Islet of Langerhans (tissue), 1 donor: ENCODE measurements around the gene POLR2F.
"Not testable (repeated sequence)": the region's sequence is repeated elsewhere in the genome, so short reads cannot be mapped to it uniquely, and the experiment has no call there.

Experiments used
- FAIRE-seq: peaks from one replicate; lab custom pipeline; 2011; peaks lifted over from hg19 to GRCh38; lab: Jason Lieb, UNC

The POLR2F gene

DNA sequence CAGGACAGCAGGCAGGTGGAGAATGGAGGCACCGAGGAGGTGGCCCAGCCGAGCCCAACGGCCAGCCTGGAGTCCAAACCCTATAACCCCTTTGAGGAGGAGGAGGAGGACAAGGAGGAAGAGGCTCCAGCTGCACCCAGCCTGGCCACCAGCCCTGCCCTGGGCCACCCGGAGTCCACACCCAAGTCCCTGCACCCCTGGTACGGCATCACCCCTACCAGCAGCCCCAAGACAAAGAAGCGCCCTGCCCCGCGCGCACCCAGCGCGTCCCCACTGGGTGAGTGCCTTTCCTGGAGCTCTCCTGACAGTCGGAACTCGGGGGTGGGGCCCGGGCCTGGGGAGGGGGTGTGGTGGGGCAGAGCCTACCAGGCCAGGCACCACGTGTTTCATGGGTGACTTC, 27.7 kb upstream of the POLR2F start:
- no peak for FAIRE-seq

DNA sequence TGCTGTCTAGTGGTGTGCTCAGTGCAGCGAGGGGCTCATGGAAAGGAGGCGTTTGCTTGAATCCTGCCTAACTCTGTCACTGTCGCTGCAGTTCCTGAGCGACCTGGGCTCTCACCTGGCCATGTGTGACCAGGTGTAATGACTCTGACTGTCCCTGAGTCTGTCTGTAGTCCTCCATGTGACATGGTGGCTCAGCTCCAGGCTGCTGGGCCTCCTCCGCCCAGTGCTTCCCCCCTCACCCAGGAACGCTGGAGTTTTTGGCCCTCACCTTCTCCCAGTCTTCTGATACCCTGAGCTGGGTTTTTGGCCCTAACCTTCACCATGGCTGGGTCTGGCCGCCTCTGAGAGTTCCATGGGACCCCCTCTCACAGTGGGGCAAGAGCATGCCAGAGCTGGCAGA, 27.1 kb upstream of the POLR2F start:
- FAIRE-seq: no peak

DNA sequence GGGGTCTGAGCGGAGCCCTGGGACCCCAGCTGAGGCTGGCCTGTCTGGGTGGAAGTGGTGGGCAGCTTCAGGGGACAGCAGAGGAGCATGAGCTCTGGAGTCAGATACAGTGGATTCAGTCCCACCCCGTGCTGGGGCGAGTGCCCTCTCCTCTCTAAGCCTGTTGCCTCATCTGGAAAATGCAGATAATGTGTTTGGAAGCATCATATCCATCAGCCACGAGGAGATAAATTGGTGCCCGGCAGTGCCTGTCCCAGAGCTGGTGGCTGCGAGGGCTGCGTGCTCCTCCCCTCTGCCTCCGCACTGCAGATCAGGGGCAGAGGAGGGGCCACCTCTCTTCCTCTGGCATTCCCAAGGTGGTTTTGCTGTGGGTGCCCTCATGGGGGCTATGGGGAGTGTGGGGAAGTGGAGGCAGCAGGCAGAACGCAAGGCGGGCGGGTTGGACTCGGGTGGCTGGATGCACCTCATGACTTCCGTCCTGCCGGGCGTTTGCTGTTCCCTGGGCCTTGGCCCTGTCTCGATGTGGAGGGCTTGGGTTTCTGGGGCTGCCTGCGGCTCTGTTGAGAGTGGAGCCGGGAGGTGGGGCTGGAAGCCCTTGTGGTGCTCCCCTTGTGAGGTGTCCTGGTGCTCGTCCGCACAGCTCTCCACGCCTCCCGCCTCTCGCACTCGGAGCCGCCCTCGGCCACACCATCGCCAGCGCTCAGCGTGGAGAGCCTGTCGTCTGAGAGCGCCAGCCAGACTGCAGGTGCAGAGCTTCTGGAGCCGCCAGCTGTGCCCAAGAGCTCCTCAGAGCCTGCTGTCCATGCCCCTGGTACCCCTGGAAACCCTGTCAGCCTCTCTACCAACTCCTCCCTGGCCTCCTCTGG, 26.5 kb upstream of the POLR2F start:
- no peak for FAIRE-seq

DNA sequence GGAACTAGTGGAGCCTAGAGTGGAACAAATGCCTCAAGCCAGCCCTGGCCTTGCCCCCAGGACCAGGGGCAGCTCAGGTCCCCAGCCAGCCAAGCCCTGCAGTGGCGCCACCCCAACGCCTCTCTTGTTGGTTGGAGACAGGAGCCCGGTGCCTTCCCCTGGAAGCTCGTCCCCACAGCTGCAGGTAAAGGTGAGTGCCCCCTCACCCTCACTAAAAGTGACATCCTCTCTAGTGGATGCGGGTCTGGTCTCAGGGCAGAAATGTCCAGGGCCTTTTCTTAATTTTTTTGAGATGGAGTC, 25.9 kb upstream of the POLR2F start:
- FAIRE-seq: no peak

DNA sequence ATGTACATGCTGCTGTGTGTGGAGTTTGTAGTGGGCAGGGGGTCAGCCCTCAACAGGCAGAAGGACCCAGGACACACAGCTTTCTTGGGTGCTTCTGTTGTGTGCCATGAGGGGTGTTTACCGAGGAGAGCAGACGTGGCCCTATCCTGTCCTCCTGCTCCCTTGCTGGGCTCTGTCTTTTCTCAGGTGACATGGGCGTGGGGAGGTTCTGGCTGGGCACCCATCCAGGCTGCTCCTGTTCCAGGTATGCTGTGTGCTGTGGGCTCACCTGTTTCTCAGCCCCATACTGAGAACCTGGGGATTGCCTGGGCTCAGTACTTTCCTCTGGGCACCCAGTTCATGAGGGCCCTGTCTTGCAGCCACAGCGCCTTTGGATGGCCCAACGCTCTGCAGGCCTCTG, 24.1 kb upstream of the POLR2F start:
- no peak for FAIRE-seq

DNA sequence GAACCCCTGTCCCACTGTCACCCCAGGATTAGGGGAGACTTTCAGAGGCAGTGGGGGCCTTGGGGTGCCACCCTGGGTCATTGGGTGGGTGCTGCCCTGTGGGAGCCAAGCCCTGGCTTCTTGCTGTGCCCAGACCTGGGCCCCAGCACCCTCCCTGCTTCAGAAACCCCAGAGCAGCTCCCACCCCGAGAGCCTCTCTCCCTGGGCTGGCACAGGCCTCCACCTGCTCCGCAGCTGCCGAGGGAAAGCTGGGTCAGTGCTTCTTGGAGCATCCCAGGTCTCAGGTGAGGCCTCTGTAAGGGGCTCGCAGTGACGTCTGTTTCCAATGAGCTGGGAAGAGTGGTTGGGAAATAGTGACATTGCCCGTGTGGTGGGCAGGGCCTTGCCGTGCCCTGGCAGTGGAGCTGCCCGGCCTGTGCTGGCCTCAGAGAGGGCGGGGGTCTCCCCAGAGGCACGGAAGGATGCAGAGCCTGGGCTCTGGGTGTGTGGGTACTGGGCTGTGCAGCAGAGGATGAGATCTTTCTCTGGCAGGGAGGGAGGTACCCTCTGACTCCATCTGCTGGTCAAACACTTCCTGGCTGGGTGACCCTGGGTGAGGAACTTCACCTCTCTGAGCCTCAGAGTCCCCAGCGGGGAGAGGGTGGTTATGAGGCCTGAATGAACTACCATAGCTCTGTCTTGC, 23.1 kb upstream of the POLR2F start:
- no peak for FAIRE-seq

DNA sequence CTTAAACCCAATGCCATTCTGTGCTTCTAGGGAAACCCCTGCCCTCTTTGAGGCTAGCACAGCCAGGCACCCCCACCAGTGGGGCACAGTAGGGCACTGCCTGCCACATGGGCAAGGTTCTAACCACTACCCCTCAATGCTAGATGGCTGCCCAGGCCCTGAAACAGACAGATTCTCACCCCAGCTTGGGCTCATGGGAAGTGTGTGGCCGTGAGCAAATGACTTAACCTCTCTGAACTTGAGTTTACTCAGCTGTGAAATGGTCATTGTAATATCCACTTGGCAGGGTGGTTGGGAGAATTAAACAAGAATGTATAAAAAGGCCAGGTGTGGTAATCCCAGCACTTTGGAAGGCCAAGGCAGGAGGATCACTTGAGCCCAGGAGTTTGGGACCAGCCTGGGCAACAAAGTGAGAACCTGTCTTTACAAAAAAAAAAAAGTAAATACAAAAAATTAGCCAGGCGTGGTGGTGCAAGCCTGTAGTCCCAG, 22.5 kb upstream of the POLR2F start:
- FAIRE-seq: no peak

DNA sequence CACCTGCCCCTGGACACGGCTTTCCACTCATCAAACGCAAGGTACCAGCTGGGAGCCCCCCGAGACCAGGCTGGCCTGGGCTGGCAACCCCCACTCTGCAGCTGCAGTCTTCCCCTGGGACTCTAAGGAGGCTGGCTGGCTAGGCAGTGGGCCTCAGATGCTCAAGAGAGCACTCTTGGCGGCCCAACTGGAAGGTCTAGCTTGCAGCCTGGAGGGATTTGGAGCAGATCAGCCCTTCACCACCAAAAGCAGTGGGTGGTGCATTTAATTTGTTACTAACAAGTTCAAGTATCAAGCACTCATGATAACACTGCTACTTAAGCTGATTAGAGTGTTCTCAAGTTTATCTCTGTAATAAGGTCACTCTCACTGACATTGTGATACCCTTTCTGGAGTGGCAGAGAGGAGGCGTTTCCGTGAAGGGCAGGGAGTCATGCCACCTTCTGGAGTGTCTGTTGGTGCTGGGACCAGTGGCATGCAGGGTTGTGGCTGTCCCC, 21.6 kb upstream of the POLR2F start:
- FAIRE-seq: no peak

DNA sequence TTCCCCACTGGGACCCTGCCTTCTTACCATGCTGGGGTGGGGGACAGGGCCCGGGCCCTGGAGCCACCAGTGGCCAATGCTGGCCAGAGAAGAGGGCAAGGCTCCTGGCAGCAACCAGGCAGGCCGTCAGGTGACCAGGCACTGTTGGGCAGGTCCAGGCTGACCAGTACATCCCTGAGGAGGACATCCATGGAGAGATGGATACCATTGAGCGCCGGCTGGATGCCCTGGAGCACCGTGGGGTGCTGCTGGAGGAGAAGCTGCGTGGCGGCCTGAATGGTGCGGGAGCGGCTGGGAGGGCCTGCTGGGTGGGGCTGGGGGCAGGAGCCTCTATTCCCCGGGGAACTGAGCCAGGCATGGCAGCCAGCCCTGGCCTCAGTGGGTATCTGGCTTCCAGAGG, 21.1 kb upstream of the POLR2F start:
- no peak for FAIRE-seq

DNA sequence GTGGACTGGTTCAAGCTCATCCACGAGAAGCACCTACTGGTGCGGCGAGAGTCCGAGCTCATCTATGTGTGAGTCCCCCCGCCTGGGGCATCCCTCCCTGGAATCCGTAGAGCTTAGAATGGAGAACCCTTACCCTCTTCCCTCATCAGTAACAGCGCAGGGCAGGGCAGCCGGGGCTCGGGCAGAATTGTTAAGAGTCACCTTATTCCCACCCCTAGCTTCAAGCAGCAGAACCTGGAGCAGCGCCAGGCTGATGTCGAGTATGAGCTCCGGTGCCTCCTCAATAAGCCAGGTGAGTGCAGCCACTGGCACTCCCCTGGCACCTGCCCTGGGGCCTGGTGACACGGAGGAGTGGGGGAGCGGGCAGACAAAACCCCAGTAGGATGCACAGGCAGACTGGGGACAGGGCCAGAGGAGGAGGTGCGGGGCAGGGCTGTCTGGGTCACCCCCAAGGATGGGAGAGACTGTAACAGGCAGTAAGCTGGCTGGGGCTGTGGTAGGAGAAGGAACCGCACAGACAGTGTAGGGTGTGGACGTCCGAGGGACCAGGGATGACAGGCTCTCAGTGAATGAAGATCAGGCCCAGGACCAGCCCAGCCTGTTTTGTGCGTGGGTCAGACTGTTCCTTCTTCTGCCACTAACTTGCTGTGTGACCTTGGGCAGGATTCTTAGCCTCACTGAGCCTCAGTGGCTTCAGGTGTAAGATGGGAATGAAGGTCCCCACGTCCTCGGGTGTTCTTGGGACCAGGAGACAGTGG, 20.5 kb upstream of the POLR2F start:
- FAIRE-seq: no peak

DNA sequence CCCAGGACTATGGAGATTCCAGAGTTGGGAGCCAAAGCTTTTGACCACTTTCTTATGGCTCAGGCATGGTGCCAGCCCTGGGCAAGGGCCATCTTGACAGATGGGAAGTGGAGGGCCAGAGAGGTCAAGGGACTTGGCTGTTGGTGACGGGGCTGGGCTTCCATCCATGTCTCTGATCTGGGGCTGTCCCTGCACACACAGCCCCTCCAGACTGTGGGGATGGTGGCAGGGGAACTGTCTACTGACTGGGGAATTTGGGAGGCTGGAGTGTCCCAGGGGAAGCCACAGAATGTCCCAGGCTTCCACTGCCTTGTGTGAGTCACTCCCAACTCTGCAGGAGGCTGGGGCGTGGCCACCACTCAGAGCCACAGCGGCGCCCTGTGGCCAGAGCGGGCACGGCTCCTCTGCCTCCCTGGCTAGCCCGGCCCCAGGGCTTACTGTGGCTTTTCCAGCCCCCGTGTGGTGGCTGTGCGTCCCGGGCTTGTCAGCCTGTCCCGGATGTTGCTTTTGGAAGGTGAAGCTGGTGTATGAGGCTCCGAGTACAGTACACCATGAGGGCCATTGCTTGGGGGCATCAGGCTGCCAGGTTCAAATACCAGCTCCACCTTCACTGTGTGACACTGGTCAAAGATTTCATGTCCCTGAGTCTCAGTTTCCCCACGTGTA, 19.7 kb upstream of the POLR2F start:
- no peak for FAIRE-seq

DNA sequence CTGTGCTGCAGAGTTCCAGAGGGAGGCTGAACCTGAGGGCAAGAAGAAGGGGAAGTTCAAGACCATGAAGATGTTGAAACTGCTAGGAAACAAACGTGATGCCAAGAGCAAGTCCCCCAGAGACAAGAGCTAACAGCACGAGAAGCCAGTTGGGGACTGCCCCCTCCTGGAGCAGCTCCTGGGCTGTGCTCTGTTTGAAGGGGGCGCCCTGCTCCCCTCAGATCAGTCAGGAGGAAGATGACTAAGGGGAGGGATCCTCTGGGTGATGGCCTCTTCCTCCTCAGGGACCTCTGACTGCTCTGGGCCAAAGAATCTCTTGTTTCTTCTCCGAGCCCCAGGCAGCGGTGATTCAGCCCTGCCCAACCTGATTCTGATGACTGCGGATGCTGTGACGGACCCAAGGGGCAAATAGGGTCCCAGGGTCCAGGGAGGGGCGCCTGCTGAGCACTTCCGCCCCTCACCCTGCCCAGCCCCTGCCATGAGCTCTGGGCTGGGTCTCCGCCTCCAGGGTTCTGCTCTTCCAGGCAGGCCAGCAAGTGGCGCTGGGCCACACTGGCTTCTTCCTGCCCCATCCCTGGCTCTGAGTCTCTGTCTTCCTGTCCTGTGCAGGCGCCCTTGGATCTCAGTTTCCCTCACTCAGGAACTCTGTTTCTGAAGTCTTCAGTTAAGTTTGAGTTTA, 12.7 kb upstream of the POLR2F start:
- FAIRE-seq: no peak

DNA sequence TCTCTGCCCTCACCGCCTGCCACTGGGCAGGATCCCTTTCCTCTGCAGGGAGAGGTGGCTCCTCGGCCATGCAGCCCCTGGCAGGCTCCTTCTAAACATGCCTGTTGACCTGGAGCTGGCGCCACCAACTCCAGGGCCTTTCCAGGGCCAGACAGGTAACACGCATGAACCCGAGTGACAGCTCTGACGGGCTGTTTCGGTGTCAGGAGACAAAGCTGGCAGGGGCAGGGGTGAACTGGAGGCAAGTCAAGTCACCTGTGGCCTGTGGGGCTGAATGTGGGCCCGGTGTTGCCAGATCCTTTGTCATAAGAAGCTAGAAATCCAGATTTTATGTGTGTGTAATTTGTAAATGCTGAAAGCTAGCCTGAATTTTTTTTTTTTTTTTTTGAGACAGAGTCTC, 11.4 kb upstream of the POLR2F start:
- no peak for FAIRE-seq

DNA sequence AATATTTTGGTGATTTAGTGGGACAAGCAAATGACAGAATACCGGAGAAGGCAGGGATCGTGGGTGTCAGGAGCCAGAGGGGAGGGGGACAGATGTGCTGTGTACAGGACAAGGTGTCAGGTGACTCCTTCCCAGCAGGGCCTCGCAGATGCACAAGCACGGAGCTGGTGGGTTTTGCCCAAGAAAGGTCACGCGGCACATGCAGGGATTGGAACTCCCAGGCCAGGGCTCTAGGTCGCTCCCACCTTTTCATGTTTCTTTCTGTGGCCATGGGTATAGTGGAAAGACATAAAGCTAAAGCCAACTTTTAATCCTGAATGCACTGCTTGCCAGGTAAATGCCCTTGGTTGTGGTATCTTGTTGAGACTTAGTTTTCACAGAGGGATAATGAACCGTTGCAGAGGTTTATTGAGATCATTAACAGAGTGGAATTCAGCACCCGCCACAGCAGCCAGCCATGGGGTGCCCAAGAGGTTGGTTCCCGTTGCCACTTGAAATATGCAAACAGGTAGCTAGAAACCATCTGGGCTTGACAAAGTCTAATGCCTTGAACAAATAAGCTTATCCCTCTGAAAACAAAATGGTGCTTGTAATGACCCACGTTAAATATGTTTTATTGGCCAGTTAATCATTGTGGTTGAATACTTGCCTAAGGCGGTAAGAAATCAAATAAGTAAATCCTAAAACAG, 10.2 kb upstream of the POLR2F start:
- FAIRE-seq: no peak

DNA sequence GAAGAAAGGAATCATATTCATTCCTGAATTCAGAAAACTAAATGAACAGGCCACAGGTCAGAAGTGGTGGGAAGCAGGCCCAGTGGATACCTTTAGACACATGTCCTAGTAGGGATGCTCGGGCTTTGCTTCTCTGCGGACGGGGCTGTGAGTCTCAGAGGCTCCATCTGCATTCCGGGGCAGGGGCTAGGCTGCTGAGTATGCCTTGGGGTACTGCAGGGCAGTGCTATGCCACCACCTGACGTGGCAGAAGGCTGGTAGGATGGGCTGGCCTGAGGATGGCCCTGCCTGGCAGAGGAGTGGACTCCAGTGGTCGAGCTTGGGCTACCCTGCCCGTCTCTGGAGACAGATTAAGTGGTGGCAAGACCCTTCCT, 9.7 kb upstream of the POLR2F start:
- FAIRE-seq: no peak

DNA sequence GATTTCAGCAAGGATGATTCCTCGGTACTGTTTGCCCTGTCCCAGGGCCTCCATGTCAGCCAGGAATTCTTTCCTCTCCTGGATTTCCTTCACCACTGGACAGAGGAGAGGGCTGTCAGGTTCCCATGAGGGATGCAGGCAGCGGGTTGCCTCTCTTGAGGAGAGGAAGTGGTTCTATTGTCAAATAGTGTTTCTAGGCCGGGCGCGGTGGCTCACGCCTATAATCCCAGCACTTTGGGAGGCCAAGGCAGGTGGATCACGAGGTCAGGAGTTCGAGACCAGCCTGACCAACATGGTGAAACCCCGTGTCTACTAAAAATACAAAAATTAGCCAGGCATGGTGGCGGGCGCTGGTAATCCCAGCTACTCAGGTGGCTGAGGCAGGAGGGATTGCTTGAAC, 9.1 kb upstream of the POLR2F start:
- not testable (repeated sequence) for FAIRE-seq

DNA sequence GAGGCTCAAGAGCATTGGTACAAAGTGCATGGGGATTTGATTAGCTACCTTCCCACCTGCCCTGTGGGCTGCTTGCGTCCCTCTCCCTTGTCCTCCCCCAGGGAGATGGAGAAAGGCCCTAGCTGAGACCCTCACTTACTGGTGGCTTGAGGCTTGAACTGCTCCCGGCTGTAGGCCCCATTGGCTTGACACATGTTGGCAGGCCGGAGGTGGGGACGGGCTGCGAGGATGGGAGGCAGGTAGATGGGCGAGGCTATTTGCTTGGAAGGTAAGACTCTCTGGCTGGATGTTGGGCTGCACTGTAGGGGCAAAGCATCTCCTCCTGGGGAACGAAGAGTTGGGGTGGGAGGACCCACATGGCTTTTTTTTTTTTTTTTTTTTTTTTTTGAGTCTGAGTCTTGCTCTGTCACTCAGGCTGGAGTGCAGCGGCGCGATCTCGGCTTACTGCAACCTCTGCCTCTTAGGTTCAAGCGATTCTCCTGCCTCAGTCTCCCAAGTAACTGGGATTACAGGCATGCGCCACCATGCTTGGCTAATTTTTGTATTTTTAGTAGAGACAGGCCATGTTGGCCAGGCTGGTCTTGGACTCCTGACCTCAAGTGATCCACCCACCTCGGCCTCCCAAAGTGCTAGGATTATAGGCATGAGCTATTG, 6.2 kb upstream of the POLR2F start:
- not testable (repeated sequence) for FAIRE-seq

DNA sequence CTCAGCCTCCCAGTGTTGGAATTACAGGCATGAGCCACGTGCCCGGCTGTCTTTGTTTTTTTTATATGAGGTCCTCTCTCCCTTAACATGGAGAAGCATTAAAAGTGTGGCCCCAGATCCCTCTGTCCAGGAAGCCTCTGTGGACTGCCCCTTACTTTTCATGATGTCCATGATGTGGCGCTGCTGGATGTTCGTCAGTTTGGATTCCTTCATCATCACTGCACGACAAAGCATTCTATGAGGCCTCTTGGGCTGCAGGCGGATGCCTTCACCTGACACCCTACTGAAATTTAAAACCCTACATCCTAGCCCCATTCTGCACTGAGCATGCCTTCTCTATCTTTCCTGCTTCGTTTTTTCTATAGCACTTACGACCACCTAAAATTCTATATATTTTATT, 2.2 kb upstream of the POLR2F start:
- FAIRE-seq: no peak

DNA sequence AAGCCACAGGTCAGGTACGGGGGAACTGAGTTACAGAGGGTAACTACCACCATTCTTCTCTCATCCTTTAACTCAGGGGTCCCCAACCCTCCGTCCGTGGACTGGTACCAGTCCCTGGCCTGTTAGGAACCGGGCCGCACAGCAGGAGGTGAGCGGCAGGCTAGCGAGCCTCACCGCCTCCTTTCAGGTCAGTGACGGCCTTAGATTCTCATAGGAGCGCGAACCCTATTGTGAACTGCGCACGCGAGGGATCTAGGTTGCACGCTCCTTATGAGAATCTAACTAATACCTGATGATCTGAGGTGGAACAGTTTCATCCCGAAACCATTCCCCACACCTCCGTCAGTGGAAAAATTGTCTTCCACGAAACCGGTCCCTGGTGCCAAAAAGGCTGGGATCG, 870 bp upstream of the POLR2F start:
- FAIRE-seq: not testable (repeated sequence)

DNA sequence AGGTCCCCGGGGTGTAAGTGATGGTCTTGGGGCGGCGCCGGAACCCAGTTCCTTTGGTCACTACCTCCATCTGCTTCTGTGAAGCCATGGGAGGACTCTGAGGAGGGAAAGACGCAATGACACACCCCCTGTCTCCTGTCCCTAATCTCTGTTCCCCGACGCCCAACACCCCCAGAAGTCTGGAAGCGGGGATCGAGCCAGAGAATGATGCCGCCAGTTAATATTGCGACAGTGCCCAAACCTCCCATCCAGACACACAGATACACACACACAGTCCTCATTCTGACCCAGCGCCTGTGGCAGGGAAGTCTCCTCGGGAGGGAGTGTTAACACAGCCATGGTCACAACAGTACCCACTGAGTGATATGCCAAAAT, 450 bp upstream of the POLR2F start:
- FAIRE-seq: no peak

DNA sequence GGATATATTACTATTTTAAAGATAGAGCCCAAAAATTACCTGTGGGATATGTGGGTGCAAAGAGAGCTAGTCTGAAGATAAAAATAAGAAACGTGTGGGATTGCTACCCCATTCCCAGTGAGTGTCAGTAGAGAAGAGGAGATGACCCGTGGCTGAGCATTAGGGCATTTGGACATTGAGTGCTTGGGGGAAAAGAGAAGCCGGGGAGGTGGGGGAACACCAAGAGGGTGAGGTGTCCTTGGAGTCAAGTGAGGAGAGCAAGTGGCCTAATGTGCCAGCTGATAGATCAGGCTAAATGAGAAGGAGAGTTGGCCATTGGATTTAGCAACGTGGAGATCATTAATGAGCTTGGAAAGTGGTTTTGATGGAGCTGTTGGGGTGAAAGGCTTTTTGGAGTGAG, 1.2 kb downstream of the POLR2F start:
- FAIRE-seq: no peak
